ENCODE results near the gene DHH.

The DHH gene

GRCh38 chr12:49131051-49131893 lies 36.7 kb upstream of the DHH start, which contains the start of gene TUBA1B (continued):
- TF ChIP-seq ZFP3 (tag by site-specific recombination; IDR thresholded peaks at IDR 0.05; ENCODE audit: low read depth) (no peak), ATF2 (tag by site-specific recombination; IDR thresholded peaks at IDR 0.05; ENCODE audit: low read depth) (no peak), PRDM6 (tag by site-specific recombination; IDR thresholded peaks at IDR 0.05) (0 out of 2 replicates have a peak, but pooled peaks have one; percentile 10), ZNF426 (tag by site-specific recombination; IDR thresholded peaks at IDR 0.05) (peak; percentile 17; the same call in 1 of the 2 replicates), TSHZ1 (tag by site-specific recombination; IDR thresholded peaks at IDR 0.05; ENCODE audit: borderline replicate concordance) (peak; percentile 71; the same call in 1 of the 2 replicates), YY1 (tag by site-specific recombination; IDR thresholded peaks at IDR 0.05) (peak; percentile 63), KLF9 (tag by site-specific recombination; IDR thresholded peaks at IDR 0.05; ENCODE audit: low read depth) (peak; percentile 47), ZNF26 (tag by site-specific recombination; IDR thresholded peaks at IDR 0.05) (no peak), ZNF133 (tag by site-specific recombination; IDR thresholded peaks at IDR 0.05) (no peak), ZNF596 (tag by site-specific recombination; IDR thresholded peaks at IDR 0.05) (no peak), ZBTB26 (tag by site-specific recombination; optimal IDR thresholded peaks at IDR 0.05) (peak; percentile 72), ZNF121 (tag by site-specific recombination; IDR thresholded peaks at IDR 0.05) (peak; percentile 56), KLF16 (tag by site-specific recombination; IDR thresholded peaks at IDR 0.05) (peak; percentile 66; the same call in 1 of the 2 replicates), ZNF585B (tag by site-specific recombination; IDR thresholded peaks at IDR 0.05) (0 out of 2 replicates have a peak, but pooled peaks have one; percentile 16), BCL6B (tag by site-specific recombination; IDR thresholded peaks at IDR 0.05) (no peak; the same call in 1 of the 2 replicates), ZBTB8A (tag by site-specific recombination; IDR thresholded peaks at IDR 0.05) (peak; percentile 66), ZNF16 (tag by site-specific recombination; IDR thresholded peaks at IDR 0.05; ENCODE audit: low read depth) (no peak), ZNF571 (tag by site-specific recombination; IDR thresholded peaks at IDR 0.05) (no peak), ZNF544 (tag by site-specific recombination; IDR thresholded peaks at IDR 0.05) (no peak), ZNF214 (tag by site-specific recombination; IDR thresholded peaks at IDR 0.05; ENCODE audit: borderline replicate concordance) (no peak), SCRT2 (tag by site-specific recombination; IDR thresholded peaks at IDR 0.05) (no peak), ZNF600 (tag by site-specific recombination; IDR thresholded peaks at IDR 0.05) (peak; percentile 7; the same call in 1 of the 2 replicates), ZNF324 (tag by site-specific recombination; IDR thresholded peaks at IDR 0.05) (peak; percentile 93), YY2 (tag by site-specific recombination; IDR thresholded peaks at IDR 0.05) (no peak; the same call in 1 of the 2 replicates), TCF7L2 (IDR thresholded peaks at IDR 0.05; ENCODE audit: borderline replicate concordance, low read depth, low read length) (no peak)
